ENCODE measurements around the gene KCNF1. TPM values are rescaled to one million over a fixed set of nuclear protein-coding genes. Genes with fewer than 3 reads are reported as not detected.
A peak's percentile ranks its signal among the peaks of the same experiment; 100 is the strongest.

The KCNF1 gene
- total RNA-seq, 1 experiment from 2014 or later = 0.29 TPM

DNA sequence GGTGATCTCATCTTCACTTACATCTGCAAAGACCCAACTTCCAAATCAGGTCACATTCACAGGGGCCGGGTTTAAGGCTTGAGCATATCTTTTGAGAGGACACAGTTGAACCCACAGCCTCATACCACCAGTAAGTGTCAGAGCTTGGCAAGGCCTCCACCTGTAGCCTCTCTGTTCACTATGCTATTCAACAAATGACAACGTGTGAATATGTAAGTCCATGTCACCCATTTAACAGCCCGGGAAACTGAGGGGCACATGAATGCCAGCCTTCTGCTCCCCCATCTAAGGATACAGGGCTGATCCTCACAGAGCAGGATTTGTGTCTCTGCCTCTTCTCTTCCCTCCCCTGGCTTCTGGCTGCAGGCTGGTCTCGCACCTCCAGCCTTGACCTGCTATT is 3.5 kb upstream of the KCNF1 start:
- no peak overlapping the region for H3K4me3 ChIP-seq (ENCODE audit: low read depth, low read length)
- no peaks in the 10 kb centered on the region for H3K36me3 ChIP-seq (ENCODE audit: control insufficient read depth, insufficient read depth, low read length)
- no peaks in the 10 kb centered on the region for H3K4me1 ChIP-seq
- H3K27me3 ChIP-seq (replicated peaks; ENCODE audit: control insufficient read depth, insufficient read depth, low read length) = no peaks in the 10 kb centered on the region
- no peak overlapping the region for H3K4me3 Mint-ChIP-seq (ENCODE audit: unreplicated experiment)
- peaks cover 8% of the 10 kb centered on the region for H3K9me3 Mint-ChIP-seq (ENCODE audit: unreplicated experiment)
- H3K27me3 Mint-ChIP-seq (ENCODE audit: insufficient read depth, unreplicated experiment) = peaks cover 10% of the 10 kb centered on the region
- H3K27ac Mint-ChIP-seq (ENCODE audit: unreplicated experiment) = no peak overlapping the region
- intact Hi-C loops (cut with micrococcal nuclease; ENCODE audit: unreplicated experiment) = no loop called here
- peaks cover 7% of the 10 kb centered on the region for H3K4me1 Mint-ChIP-seq (ENCODE audit: low read depth, unreplicated experiment)
- CTCF ChIA-PET = no interaction called here
- POLR2A ChIA-PET = no interaction called here
- no peak for TF ChIP-seq CTCF (IDR thresholded peaks at IDR 0.05; ENCODE audit: insufficient read depth in 1 of 2, low read depth in 1 of 2, low read length in 1 of 2, severe bottlenecking in 1 of 2, unreplicated experiment in 1 of 2)
- no TSS peak for BruUV-seq (replicated peaks)
- H3K36me3 Mint-ChIP-seq (ENCODE audit: insufficient read depth, unreplicated experiment) = no peaks in the 10 kb centered on the region
- DNase-seq = no peak
- H3K9me3 ChIP-seq = no peaks in the 10 kb centered on the region

GRCh38 chr2:10909050-10909995 is 2.4 kb upstream of the KCNF1 start:
- intact Hi-C loops (cut with micrococcal nuclease; ENCODE audit: unreplicated experiment) = no loop called here
- Histone ChIP-seq H3K27me3 (replicated peaks; ENCODE audit: control insufficient read depth, insufficient read depth, low read length) (no peaks in the 10 kb centered on the region), H3K4me3 (ENCODE audit: low read depth, low read length) (no peak overlapping the region), H3K36me3 (ENCODE audit: control insufficient read depth, insufficient read depth, low read length) (no peaks in the 10 kb centered on the region), H3K4me1 (no peaks in the 10 kb centered on the region), H3K9me3 (no peaks in the 10 kb centered on the region)
- Mint-ChIP-seq H3K27ac (ENCODE audit: unreplicated experiment) (no peak overlapping the region), H3K4me3 (ENCODE audit: unreplicated experiment) (no peak overlapping the region), H3K36me3 (ENCODE audit: insufficient read depth, unreplicated experiment) (no peaks in the 10 kb centered on the region), H3K4me1 (ENCODE audit: low read depth, unreplicated experiment) (peaks cover 7% of the 10 kb centered on the region), H3K9me3 (ENCODE audit: unreplicated experiment) (peaks cover 3% of the 10 kb centered on the region), H3K27me3 (ENCODE audit: insufficient read depth, unreplicated experiment) (peaks cover 10% of the 10 kb centered on the region)
- CTCF ChIA-PET = interaction anchor here (0.8 to 1.2 kb wide), 2 partner anchors 77 to 212 kb away, joined by 3 to 4 read pairs; no protein-coding TSS in a partner anchor
- POLR2A ChIA-PET = no interaction called here
- BruUV-seq (replicated peaks) = no TSS peak
- peak; percentile 64 to 72 for TF ChIP-seq CTCF (IDR thresholded peaks at IDR 0.05; ENCODE audit: insufficient read depth in 1 of 2, low read depth in 1 of 2, low read length in 1 of 2, severe bottlenecking in 1 of 2, unreplicated experiment in 1 of 2)
- peak in 1 of 2 experiments; percentile 61 for DNase-seq

DNA sequence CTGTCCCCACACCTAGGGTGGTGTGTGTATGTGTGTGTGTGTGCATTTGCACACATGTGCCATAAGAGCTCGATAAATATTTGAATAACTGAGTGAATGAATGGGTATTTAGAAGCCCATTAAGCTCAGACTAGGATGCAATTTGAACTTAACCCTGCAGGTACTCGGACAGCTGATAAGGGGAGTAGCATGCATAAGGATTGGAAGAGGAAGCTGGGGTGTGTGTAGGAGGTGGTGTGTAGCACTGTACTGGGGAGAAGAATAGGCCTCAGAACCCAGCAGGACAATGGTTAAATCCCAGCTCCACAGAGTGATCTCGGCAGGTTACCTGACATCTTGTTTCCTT is 1.8 kb upstream of the KCNF1 start:
- no TSS peak for BruUV-seq (replicated peaks)
- ChIA-PET CTCF (interaction anchor here (0.8 to 1.2 kb wide), 2 partner anchors 78 to 212 kb away, joined by 3 to 4 read pairs; no protein-coding TSS in a partner anchor), POLR2A (no interaction called here)
- Mint-ChIP-seq H3K27me3 (ENCODE audit: insufficient read depth, unreplicated experiment) (peaks cover 10% of the 10 kb centered on the region), H3K4me1 (ENCODE audit: low read depth, unreplicated experiment) (peaks cover 7% of the 10 kb centered on the region), H3K9me3 (ENCODE audit: unreplicated experiment) (no peaks in the 10 kb centered on the region), H3K36me3 (ENCODE audit: insufficient read depth, unreplicated experiment) (no peaks in the 10 kb centered on the region), H3K27ac (ENCODE audit: unreplicated experiment) (no peak overlapping the region), H3K4me3 (ENCODE audit: unreplicated experiment) (no peak overlapping the region)
- H3K36me3 ChIP-seq (ENCODE audit: control insufficient read depth, insufficient read depth, low read length) = no peaks in the 10 kb centered on the region
- H3K27me3 ChIP-seq (replicated peaks; ENCODE audit: control insufficient read depth, insufficient read depth, low read length) = no peaks in the 10 kb centered on the region
- H3K4me1 ChIP-seq = no peaks in the 10 kb centered on the region
- intact Hi-C loops (cut with micrococcal nuclease; ENCODE audit: unreplicated experiment) = loop anchor here (5.0 kb wide), 1 partner anchor 222 kb away; a partner anchor contains a TSS
- peak in 1 of 2 experiments; percentile 18 for TF ChIP-seq CTCF (IDR thresholded peaks at IDR 0.05; ENCODE audit: insufficient read depth in 1 of 2, low read depth in 1 of 2, low read length in 1 of 2, severe bottlenecking in 1 of 2, unreplicated experiment in 1 of 2)
- DNase-seq = no peak
- no peaks in the 10 kb centered on the region for H3K9me3 ChIP-seq
- no peak overlapping the region for H3K4me3 ChIP-seq (ENCODE audit: low read depth, low read length)
